ENCODE results near the gene HLA-F.

HLA-F gene

GRCh38 chr6:29724937-29725869, 2.0 kb downstream of the HLA-F start:
- no peak for DNase-seq (ENCODE audit: low spot score)
- TF ChIP-seq CTCF (IDR thresholded peaks at IDR 0.05; ENCODE audit: extremely low read depth, missing control alignments) = no peak

- no peak for TF ChIP-seq CTCF (IDR thresholded peaks at IDR 0.05; ENCODE audit: extremely low read depth, missing control alignments)
- no peak for DNase-seq (ENCODE audit: low spot score)
Observed at GRCh38 chr6:29726001-29726400, 2.8 kb downstream of the HLA-F start.

DNA sequence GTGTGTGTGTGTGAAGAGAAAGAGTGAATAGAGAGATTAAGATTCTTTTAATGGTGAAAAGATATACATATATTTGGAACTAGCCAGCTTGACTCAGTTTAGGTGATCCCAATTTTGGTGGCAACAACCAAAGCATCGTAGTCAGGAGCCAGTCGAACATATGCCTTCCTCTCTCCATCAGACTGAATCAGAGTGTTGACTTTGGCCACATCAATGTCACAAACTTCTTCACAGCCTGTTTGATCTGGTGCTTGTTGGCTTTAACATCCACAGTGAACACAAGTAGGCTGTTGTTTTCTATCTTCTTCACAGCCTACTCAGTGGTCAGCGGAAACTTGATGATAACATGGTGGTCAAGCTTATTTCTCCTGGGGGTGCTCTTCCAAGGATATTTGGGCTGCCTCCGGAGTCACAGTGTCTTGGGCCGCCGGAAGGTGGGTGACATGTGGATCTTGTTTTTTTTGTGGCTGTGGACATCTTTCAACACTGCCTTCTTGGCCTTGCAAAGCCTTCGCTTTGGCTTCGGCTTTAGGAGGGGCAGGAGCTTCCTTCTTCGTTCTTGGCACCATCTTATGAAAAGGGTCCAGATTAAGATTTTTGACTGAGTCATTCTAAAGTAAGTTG, 3.4 kb downstream of the HLA-F start:
- no peak for TF ChIP-seq CTCF (IDR thresholded peaks at IDR 0.05; ENCODE audit: extremely low read depth, missing control alignments)
- DNase-seq (ENCODE audit: low spot score) = no peak

DNA sequence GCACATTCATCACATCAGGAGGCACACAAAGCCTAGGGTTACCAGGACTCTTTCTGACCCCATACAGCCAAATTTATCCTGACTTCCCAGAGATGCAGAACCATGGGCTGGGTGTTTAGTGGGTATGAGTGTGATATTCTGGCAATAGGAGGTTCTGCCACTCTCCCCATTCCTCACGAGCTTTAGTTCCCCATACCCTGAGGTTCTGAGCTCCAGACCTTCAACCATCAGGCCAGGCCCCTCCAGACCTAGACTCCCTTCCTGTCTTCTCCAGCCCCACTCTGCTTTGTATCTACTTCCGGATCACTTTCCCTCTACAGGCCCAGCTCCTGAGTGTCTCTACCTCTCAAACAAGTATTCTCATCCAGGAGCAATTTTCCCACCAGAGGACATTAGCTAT, 4.4 kb downstream of the HLA-F start:
- no peak for TF ChIP-seq CTCF (IDR thresholded peaks at IDR 0.05; ENCODE audit: extremely low read depth, missing control alignments)
- no peak for DNase-seq (ENCODE audit: low spot score)

DNA sequence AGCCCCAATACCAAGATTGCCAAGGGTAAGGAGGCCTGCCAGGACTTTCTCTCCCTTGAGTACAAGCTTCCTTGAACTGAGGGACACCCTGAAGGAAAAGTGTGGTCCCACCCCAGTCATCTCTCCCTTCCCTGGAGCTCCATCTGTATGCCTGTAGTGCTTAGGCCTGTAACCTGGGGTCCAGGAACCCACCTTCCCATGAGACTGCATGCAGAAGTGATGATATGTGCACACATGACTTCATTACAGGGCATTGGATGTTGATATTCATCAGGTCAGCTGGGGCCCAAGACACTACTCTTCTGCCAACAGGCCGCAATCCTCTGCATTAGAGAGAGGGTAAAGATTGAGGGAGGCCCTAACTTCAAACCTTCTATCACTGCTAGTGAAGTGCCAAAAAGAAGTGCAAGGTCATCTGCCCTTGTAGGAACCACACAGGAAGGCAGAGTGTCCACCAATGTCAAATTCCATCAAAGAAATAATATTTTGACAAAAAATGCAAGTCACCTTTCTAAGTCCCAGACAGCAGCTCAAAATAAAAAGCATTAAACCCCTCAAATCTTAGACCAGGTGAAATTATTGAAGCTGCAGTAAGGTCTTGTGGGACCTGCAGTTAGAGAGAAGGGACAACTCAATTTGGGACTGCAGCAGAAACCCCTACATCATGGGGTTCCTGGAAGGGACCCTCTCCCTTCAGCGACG, 5.1 kb downstream of the HLA-F start:
- TF ChIP-seq CTCF (IDR thresholded peaks at IDR 0.05; ENCODE audit: extremely low read depth, missing control alignments) = no peak
- no peak for DNase-seq (ENCODE audit: low spot score)

DNA sequence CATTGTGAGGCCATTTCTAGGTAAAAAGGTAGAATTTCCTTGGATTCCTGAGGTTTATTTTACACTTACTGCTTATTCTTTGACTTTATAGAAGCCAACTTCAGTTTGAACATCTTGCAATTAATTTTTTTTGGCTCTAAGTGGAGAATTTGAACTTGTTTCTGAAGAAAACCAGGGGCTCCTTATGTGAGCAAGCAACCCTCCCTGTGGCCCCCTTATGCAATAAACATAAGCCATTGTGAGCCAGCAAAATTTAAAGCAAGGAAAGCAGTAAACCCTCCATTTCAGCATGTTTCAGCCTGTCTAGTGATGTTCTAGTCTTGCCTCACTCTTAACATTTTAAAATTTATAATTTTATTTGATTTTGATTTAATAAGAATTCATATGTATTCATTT, 5.6 kb downstream of the HLA-F start:
- no peak for DNase-seq (ENCODE audit: low spot score)
- TF ChIP-seq CTCF (IDR thresholded peaks at IDR 0.05; ENCODE audit: extremely low read depth, missing control alignments) = no peak
